NB4 (cell line): Measurements from ENCODE around the gene MSI2.
A peak's percentile ranks its signal among the peaks of the same experiment; 100 is the strongest.

Experiments
- DNase-seq: peaks from one replicate; pipeline ENCODE4 v3.0.0; 2010; ENCODE audit warnings: low read depth
- H3K4me3 ChIP-seq: one replicate; pipeline ENCODE4 v1.5.1; 2011; ENCODE audit warnings: mild to moderate bottlenecking, low read depth, low read length, moderate library complexity
- CTCF ChIP-seq: IDR thresholded peaks from one replicate; pipeline ENCODE4 v1.5.1; 2012; ENCODE audit warnings: low read depth, low read length
- MAX ChIP-seq: IDR thresholded peaks from 2 replicates; pipeline ENCODE4 v1.6.1; 2011; ENCODE audit warnings: low read depth, low read length
- MYC ChIP-seq: IDR thresholded peaks from 2 replicates; pipeline ENCODE4 v1.6.1; 2011; ENCODE audit warnings: low read depth, low read length
- POLR2A ChIP-seq: IDR thresholded peaks from 2 replicates; pipeline ENCODE4 v1.6.1; 2011; ENCODE audit warnings: mild to moderate bottlenecking; ENCODE audit not compliant: insufficient read length; ENCODE audit errors: extremely low read depth

The MSI2 gene

DNA sequence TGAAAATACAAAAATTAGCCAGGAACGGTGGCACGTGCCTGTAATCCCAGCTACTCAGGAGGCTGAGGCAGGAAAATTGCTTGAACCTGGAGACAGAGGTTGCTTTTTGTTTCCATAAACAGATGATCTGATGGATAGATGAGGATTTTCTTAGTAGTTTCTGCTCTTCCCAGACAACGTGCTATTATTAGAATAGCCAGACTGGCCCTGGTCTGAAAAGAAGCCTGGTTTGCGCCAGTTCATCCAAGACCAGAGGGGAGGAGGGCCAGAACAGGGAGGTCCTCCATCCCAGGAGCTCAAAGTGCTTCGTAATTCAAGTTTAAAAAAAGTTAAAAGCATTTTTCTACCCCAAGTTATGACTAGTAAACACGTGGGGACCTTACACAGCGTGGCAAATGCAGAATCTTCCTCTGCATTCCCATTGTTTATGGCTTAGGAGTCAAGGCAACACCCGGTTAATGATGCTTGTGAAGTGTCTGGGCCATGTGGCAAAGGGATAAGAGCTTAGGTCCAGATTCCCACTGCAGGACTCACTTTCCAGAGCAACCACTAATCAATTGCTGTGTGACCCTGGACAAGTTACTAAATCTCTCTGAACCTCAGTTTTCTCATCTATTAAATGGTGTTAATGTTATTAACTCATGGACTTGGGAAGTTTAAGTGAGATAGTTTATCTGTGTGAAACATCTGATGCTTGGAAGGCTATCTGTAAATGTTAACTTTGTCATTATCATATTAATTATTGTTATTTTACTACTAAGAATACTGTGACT, 283.4 kb downstream of the MSI2 start:
- DNase-seq: no peak
- no peak for TF ChIP-seq CTCF
- TF ChIP-seq MYC: no peak
- no peak for TF ChIP-seq POLR2A
- no peak for TF ChIP-seq MAX
- H3K4me3 ChIP-seq: no peak overlapping the region

- TF ChIP-seq MAX: no peak
- TF ChIP-seq CTCF: no peak
- no peak for TF ChIP-seq POLR2A
- no peak for TF ChIP-seq MYC
- H3K4me3 ChIP-seq: no peak overlapping the region
- no peak for DNase-seq
These were observed 284.3 kb downstream of the MSI2 start for GRCh38 chr17:57540596-57540995.

DNA sequence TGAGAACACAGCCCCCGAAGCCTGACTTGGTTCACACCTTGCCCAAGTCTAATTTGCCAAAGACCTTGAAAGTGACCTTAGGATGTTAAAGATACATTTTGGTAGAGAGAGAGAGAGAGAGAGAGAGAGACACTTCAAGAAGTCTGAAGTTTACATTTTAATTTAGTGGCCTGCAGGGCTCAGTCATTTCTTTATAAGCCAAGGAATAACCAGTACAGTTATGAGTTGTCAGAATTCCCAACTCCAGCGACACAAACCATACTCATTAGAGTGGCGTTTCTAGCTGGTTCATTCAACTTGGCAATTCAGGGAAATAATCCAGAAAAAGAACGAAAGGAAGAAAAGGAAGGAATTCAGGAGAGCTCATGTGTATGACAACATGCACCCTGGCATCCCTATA, 284.7 kb downstream of the MSI2 start:
- no peak for TF ChIP-seq MAX
- no peak for TF ChIP-seq MYC
- no peak for TF ChIP-seq CTCF
- TF ChIP-seq POLR2A: no peak
- DNase-seq: no peak
- H3K4me3 ChIP-seq: no peak overlapping the region

GRCh38 chr17:57541472-57542394, 285.4 kb downstream of the MSI2 start:
- peak; percentile 9 for DNase-seq
- TF ChIP-seq POLR2A (no peak), MAX (no peak)
- no peak overlapping the region for H3K4me3 ChIP-seq

GRCh38 chr17:57542510-57542909, 286.2 kb downstream of the MSI2 start:
- DNase-seq: no peak
- no peak overlapping the region for H3K4me3 ChIP-seq
- no peak for TF ChIP-seq MAX
- no peak for TF ChIP-seq MYC
- no peak for TF ChIP-seq CTCF
- TF ChIP-seq POLR2A: no peak

DNA sequence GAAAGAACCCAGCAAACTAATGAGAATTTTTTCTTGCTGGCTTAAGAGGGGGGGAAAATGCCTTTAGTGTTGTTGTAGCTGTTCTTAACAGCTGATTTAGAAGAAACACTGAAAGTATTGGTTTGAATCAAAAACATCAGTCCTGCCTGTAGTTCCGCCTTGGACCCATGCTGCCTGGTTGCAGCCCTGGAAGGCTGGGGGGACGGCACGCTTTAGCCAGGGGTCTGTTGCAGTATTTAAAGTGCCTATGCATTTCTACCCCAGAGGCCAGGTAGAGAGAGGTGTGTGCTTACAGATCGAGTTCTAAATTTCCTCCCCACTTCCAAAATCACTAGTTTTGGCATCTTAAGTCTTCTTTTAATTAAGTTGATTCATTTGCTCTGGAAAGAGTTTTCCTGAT, 286.9 kb downstream of the MSI2 start:
- H3K4me3 ChIP-seq: no peak overlapping the region
- no peak for TF ChIP-seq CTCF
- DNase-seq: no peak
